RWPE2 (cell line): ENCODE results near the gene LIN52.

Experiments used
- ATAC-seq: fragments of 200-7000 bp; cut with Tn5 transposase; 3 replicates; pipeline ENCODE4 v1.9.1; 2021; ENCODE audit warnings: low read depth
- DNase-seq: peaks from one replicate; pipeline ENCODE4 v3.0.0-alpha.2; 2020; ENCODE audit warnings: low spot score
- H3K27ac ChIP-seq: fragments of 450-650 bp; 2 replicates; pipeline ENCODE4 v1.5.1; 2017; ENCODE audit warnings: mild to moderate bottlenecking; ENCODE audit not compliant: poor library complexity, severe bottlenecking
- H3K27me3 ChIP-seq: fragments of 250-450 bp; sonication (Bioruptor Pico); 2 replicates; pipeline ENCODE4 v1.5.1; 2021; ENCODE audit warnings: mild to moderate bottlenecking, moderate library complexity; ENCODE audit not compliant: insufficient read depth, poor library complexity, severe bottlenecking
- H3K36me3 ChIP-seq: fragments of 250-450 bp; sonication (Bioruptor Pico); 2 replicates; pipeline ENCODE4 v1.5.1; 2020; ENCODE audit warnings: low read depth, mild to moderate bottlenecking, moderate library complexity
- H3K4me1 ChIP-seq: fragments of 250-450 bp; sonication (Bioruptor Pico); 2 replicates; pipeline ENCODE4 v1.5.1; 2021; ENCODE audit warnings: mild to moderate bottlenecking, moderate library complexity; ENCODE audit not compliant: insufficient read depth, poor library complexity, severe bottlenecking
- H3K4me3 ChIP-seq: fragments of 250-450 bp; sonication (Bioruptor Pico); 2 replicates; pipeline ENCODE4 v1.5.1; 2021; ENCODE audit warnings: mild to moderate bottlenecking, moderate library complexity; ENCODE audit not compliant: severe bottlenecking
- H3K9me3 ChIP-seq: fragments of 250-450 bp; sonication (Bioruptor Pico); 2 replicates; pipeline ENCODE4 v1.5.1; 2021; ENCODE audit warnings: mild to moderate bottlenecking, moderate library complexity; ENCODE audit not compliant: severe bottlenecking
- CTCF ChIP-seq: fragments of 450-650 bp; IDR thresholded peaks from one replicate; pipeline ENCODE4 v1.5.1; 2017; ENCODE audit warnings: mild to moderate bottlenecking, moderate library complexity; ENCODE audit not compliant: poor library complexity, severe bottlenecking

Gene LIN52

GRCh38 chr14:74213907-74214803, 129.4 kb downstream of the LIN52 start:
- Histone ChIP-seq H3K4me1 (no peaks in the 10 kb centered on the region), H3K27ac (no peak overlapping the region), H3K27me3 (peaks cover 13% of the 10 kb centered on the region), H3K4me3 (no peak overlapping the region), H3K9me3 (no peaks in the 10 kb centered on the region), H3K36me3 (no peaks in the 10 kb centered on the region)
- no peak for ATAC-seq
- no peak for DNase-seq
- no peak for TF ChIP-seq CTCF

- no peak for TF ChIP-seq CTCF
- DNase-seq (no peak), ATAC-seq (no peak)
- Histone ChIP-seq H3K27ac (no peak overlapping the region), H3K27me3 (peaks cover 13% of the 10 kb centered on the region), H3K4me1 (no peaks in the 10 kb centered on the region), H3K36me3 (no peaks in the 10 kb centered on the region), H3K9me3 (no peaks in the 10 kb centered on the region), H3K4me3 (no peak overlapping the region)
Observed at GRCh38 chr14:74216671-74217070, 131.9 kb downstream of the LIN52 start.

GRCh38 chr14:74217672-74218448, 133.1 kb downstream of the LIN52 start:
- H3K4me3 ChIP-seq, result no peak overlapping the region
- TF ChIP-seq CTCF, result peak; percentile 98
- peaks cover 13% of the 10 kb centered on the region for H3K27me3 ChIP-seq
- no peaks in the 10 kb centered on the region for H3K36me3 ChIP-seq
- no peak overlapping the region for H3K27ac ChIP-seq
- peak; percentile 72 for DNase-seq
- H3K4me1 ChIP-seq, result no peaks in the 10 kb centered on the region
- no peaks in the 10 kb centered on the region for H3K9me3 ChIP-seq
- ATAC-seq, result peak; percentile 91

- H3K9me3 ChIP-seq, result no peaks in the 10 kb centered on the region
- peaks cover 13% of the 10 kb centered on the region for H3K27me3 ChIP-seq
- no peak overlapping the region for H3K4me3 ChIP-seq
- no peak overlapping the region for H3K27ac ChIP-seq
- TF ChIP-seq CTCF, result no peak
- no peaks in the 10 kb centered on the region for H3K36me3 ChIP-seq
- no peak for DNase-seq
- no peaks in the 10 kb centered on the region for H3K4me1 ChIP-seq
- ATAC-seq, result no peak
Observed at GRCh38 chr14:74218462-74218861, 133.7 kb downstream of the LIN52 start.
